Measurements from ENCODE around the gene MACROD2. TPM values are rescaled to one million over a fixed set of nuclear protein-coding genes. Genes with fewer than 3 reads are reported as not detected.
"Not testable (repeated sequence)": the region's sequence is repeated elsewhere in the genome, so short reads cannot be mapped to it uniquely, and the experiment has no call there.

MACROD2 gene
- total RNA-seq, 1 donor from 2014 or later = not detected

GRCh38 chr20:15138548-15139126, 1143.3 kb downstream of the MACROD2 start:
- intact Hi-C loops (cut with micrococcal nuclease) = no loop called here

- intact Hi-C loops (cut with micrococcal nuclease) = no loop called here
Measured at GRCh38 chr20:15139522-15139921, 1144.2 kb downstream of the MACROD2 start.

- intact Hi-C loops (cut with micrococcal nuclease) = no loop called here
Measured at GRCh38 chr20:15140286-15140685, 1145.0 kb downstream of the MACROD2 start.

GRCh38 chr20:15140940-15141339, 1145.6 kb downstream of the MACROD2 start:
- intact Hi-C loops (cut with micrococcal nuclease) = not testable (repeated sequence)

GRCh38 chr20:15141861-15142260, 1146.5 kb downstream of the MACROD2 start:
- intact Hi-C loops (cut with micrococcal nuclease) = no loop called here

- intact Hi-C loops (cut with micrococcal nuclease) = no loop called here
Measured at GRCh38 chr20:15143478-15143877, 1148.2 kb downstream of the MACROD2 start.

- intact Hi-C loops (cut with micrococcal nuclease) = no loop called here
Measured at GRCh38 chr20:15144916-15145315, 1149.6 kb downstream of the MACROD2 start.

- intact Hi-C loops (cut with micrococcal nuclease) = no loop called here
Measured at GRCh38 chr20:15146948-15147347, 1151.6 kb downstream of the MACROD2 start.

- intact Hi-C loops (cut with micrococcal nuclease) = no loop called here
Measured at GRCh38 chr20:15154070-15154469, 1158.8 kb downstream of the MACROD2 start.

- intact Hi-C loops (cut with micrococcal nuclease) = no loop called here
Measured at GRCh38 chr20:15155848-15156401, 1160.6 kb downstream of the MACROD2 start.

- intact Hi-C loops (cut with micrococcal nuclease) = no loop called here
Measured at GRCh38 chr20:15158533-15158932, 1163.2 kb downstream of the MACROD2 start.

GRCh38 chr20:15162079-15162647, 1166.8 kb downstream of the MACROD2 start:
- intact Hi-C loops (cut with micrococcal nuclease) = loop anchor here (2.0 kb wide), 1 partner anchor 207 kb away; no protein-coding TSS in a partner anchor

GRCh38 chr20:15163632-15164031, 1168.3 kb downstream of the MACROD2 start:
- intact Hi-C loops (cut with micrococcal nuclease) = loop anchor here (2.0 kb wide), 1 partner anchor 209 kb away; no protein-coding TSS in a partner anchor

GRCh38 chr20:15164726-15165125, 1169.4 kb downstream of the MACROD2 start:
- intact Hi-C loops (cut with micrococcal nuclease) = no loop called here

GRCh38 chr20:15166744-15167143, 1171.4 kb downstream of the MACROD2 start:
- intact Hi-C loops (cut with micrococcal nuclease) = no loop called here

- intact Hi-C loops (cut with micrococcal nuclease) = no loop called here
Measured at GRCh38 chr20:15171016-15171415, 1175.7 kb downstream of the MACROD2 start.

- intact Hi-C loops (cut with micrococcal nuclease) = no loop called here
Measured at GRCh38 chr20:15176929-15177328, 1181.6 kb downstream of the MACROD2 start.

GRCh38 chr20:15178581-15178980, 1183.3 kb downstream of the MACROD2 start:
- intact Hi-C loops (cut with micrococcal nuclease) = no loop called here

- intact Hi-C loops (cut with micrococcal nuclease) = no loop called here
Measured at GRCh38 chr20:15179381-15179780, 1184.1 kb downstream of the MACROD2 start.

GRCh38 chr20:15179781-15180180, 1184.5 kb downstream of the MACROD2 start:
- intact Hi-C loops (cut with micrococcal nuclease) = no loop called here

GRCh38 chr20:15185322-15185721, 1190.0 kb downstream of the MACROD2 start:
- intact Hi-C loops (cut with micrococcal nuclease) = no loop called here

GRCh38 chr20:15185913-15186312, 1190.6 kb downstream of the MACROD2 start:
- intact Hi-C loops (cut with micrococcal nuclease) = no loop called here

- intact Hi-C loops (cut with micrococcal nuclease) = no loop called here
Measured at GRCh38 chr20:15187612-15188011, 1192.3 kb downstream of the MACROD2 start.

Data from T-helper 1 cell treated with Interleukin-12 subunit alpha and Interleukin-12 subunit beta and Interleukin-4 antibody, amounts not matched to agents 30 ng/mL and 1 ng/mL, for 36 hours (primary cell).